Measurements from ENCODE around the gene TCAIM.

DNA sequence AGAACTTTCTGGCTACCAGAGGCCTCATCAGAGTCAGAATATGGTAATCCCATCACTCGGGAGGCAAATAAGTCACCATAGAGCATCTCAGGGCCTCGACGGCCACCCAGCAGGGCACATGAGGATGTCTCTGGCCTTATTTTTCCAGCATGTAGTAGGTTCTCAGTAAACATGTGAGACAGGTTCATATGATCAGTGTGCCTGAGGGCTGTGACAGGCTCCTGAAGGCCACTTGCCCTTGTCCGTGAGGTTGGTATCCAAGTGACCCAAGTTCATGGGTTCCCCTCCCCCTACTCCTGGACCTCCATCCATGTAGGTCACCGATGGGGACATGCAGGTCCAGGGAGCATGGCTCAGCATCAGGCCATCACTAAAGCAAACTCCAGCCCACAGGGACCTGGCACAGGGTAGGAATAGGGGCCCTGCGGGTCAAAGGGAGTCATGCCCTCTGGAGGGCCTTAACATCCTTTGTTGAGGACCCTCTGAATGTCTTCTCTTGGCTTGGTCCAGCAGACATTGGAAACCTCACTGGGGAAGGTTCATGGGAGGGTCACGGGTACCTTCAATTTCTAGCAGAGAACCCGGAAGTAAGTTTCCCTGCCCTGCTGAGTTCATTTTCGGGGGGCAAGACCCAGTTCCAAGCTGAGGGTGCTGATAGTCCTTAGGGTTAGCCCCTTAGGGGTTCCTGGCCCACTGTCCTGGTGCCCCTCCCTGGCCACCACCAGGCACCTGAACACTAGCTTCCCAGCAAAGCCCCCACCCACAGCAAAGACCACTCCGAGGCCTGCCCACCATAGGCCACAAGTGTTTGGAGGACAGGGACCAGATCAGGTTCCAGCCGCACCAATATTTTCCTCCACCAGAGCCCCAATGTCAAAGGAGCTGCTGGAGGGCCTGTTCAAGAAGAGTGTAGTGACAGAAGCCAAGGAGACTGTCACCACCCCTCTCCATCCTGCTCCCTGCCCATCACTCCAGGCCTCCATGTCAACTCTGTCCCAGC is 77.8 kb downstream of the TCAIM start:
- TF ChIP-seq, protein P1, sequence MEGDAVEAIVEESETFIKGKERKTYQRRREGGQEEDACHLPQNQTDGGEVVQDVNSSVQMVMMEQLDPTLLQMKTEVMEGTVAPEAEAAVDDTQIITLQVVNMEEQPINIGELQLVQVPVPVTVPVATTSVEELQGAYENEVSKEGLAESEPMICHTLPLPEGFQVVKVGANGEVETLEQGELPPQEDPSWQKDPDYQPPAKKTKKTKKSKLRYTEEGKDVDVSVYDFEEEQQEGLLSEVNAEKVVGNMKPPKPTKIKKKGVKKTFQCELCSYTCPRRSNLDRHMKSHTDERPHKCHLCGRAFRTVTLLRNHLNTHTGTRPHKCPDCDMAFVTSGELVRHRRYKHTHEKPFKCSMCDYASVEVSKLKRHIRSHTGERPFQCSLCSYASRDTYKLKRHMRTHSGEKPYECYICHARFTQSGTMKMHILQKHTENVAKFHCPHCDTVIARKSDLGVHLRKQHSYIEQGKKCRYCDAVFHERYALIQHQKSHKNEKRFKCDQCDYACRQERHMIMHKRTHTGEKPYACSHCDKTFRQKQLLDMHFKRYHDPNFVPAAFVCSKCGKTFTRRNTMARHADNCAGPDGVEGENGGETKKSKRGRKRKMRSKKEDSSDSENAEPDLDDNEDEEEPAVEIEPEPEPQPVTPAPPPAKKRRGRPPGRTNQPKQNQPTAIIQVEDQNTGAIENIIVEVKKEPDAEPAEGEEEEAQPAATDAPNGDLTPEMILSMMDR (IDR thresholded peaks at IDR 0.05): no peak
- TF ChIP-seq POLR2A (IDR thresholded peaks at IDR 0.05): no peak

Measured in breast epithelium (tissue), 3 donors.